Measurements from ENCODE around the gene FAM162B.
"Not testable (repeated sequence)": the region's sequence is repeated elsewhere in the genome, so short reads cannot be mapped to it uniquely, and the experiment has no call there.

Gene FAM162B

DNA sequence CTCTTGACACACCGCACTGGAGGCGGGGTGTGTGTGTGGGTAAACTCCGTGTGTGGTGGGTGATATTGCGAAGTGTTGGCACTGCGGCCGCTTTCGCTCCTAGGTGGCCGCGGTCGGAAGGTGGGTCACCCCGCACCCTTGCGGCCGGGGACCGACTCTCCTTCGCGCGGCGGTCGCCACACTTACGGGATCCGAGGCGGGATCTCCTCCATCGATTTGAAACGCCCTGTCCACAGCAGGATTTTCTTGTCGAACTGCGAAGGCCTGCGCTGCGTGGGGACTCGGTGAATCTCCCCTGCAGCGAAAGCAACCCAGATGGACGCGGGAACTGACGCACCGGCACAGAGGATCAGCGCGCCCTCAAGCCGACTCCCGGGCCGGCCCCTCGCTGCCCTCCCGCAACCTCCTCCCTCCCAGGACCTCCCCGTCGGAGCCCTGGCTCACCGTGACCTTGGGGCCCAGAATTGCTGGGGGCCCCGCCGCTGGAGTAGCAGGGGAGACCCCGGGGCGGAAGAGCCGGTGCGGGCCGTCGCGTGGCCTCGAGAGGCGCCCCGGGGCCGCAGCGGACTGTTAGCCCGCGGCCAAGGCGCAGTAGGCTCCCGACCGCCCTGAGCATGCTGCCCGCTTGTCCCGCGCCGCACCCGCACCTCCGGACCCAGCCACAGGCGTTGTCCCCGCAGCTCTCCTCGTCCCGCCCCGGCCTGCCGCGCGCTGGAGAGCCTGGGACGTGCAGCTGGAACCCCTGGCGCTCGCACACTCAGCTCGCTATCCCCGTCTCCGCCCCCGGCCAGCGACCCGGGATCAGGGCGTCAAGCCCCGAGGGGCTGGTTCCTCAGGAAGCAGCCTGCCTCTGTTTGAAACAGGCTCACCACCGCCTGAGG, at the start of gene FAM162B:
Gene FAM162B (minus strand): TSS at position 759 of the 881 bp plus-strand sequence. CDS start 143 bp downstream, at position 616.
- DNase-seq, result no peak

DNA sequence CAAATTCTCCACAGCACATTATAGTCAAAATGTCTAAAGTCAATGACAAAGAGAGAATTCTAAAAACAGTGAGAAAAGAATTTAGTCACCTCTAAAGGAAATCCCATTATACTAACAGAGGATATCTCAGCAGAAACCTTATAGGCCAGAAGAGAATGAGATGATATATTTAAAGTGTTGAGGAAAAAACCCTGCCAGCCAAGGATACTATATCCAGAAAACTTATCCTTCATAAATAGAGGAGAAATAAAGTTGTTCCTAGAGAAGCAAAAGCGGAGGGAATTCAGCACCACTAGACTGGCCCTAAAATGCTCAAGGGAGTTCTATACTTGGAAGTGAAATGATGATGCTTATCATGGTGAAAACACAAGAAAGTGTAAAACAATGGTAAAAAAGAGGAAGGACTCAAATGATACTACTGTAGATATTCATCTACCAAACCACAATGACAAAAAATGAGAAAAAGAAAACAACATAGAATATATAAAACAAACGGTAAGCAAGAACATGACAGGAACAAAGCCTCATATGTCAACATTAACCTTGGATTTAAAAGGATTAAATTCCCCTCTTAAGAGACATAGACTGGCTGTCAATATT, 46.6 kb upstream of the FAM162B start:
- DNase-seq, result no peak

DNA sequence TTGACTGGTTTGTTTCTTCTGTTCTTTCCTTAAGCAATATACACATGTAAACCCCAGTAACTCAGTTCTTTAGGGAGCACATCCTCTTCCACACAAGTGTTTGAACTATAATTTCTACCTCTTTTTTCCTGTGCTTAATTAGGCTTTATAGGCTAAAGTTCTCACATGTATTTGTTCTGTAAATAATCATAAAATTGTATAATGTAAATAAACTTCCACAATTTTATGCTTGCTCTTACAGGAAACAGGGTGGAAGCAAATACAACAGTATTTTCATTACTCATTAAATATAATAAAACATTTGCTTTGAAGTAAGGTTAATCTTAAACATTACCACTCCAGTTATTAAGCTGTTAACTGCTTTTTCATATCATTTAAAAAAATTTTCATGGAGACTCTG, 36.5 kb upstream of the FAM162B start:
- DNase-seq, result no peak

DNA sequence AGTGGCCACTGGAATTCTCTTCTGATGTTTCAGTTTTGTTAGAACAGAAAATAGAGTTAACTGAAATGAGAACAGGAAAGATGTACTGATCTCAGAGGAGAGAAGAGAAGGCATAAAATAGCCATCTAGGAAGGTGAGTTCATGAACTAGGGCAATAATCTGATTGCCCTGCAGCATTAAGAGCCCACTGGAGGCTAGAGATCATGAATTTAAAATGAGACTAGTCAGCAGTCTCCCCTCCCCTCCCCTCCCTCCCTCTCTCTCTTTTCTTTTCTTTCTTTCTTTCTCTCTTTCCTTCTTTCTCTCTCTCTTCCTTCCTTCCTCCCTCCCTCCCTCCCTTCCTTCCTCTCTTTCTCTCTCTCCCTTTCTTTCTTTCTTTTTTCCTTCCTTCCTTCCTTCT, 34.4 kb upstream of the FAM162B start:
- DNase-seq, result no peak

GRCh38 chr6:116797585-116797984, 32.1 kb upstream of the FAM162B start:
- no peak for DNase-seq

- DNase-seq, result no peak
Observed at GRCh38 chr6:116793224-116793623, 27.7 kb upstream of the FAM162B start.

- DNase-seq, result no peak
Observed at GRCh38 chr6:116783852-116784251, 18.3 kb upstream of the FAM162B start.

DNA sequence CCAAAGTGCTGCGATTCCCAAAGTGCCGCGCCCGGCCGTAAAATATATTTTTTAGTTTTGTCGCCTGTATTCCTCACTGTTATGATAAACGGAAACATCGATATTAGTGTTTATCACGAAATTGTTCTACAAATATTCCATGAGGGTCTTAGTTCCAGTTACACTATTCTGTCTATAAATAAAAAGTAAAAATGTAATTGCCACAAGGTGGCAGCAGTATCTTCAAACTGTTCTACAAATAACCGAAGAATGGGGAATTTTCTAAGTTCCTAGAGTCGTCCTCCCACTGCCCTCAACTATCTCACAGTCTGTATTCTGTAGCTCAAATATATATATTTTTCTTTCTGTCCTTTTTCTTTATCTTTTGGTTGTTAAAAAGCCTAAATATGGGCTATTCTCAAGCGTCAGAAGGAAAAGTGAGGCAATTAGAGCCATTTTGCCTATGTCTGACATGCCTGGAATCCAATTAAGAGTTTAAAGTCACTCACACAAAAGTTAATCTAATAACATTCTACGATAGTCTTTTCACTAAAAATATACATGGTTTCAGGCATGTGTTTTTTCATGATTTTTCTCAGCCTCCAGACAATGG, 14.2 kb upstream of the FAM162B start:
- DNase-seq, result no peak

DNA sequence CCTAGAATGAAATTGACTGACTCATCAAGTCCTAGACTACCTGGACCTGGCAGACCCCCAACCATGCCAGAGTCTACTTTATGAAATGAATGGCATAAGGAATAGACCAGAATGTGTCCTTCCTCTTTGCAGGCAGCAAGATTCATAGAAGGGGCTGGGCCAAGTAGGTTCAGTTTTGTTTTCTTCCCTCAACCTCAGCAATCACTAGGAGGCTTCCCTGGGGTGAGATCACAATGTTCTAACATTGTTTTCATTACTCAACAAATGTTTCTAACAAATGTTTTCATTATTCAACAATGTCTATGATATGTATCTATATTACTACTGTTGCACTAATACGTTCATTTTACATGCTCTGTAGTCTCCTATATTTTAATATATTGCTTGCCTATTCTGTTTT, 8.4 kb upstream of the FAM162B start:
- no peak for DNase-seq

GRCh38 chr6:116772450-116772849, 6.9 kb upstream of the FAM162B start:
- DNase-seq, result no peak

DNA sequence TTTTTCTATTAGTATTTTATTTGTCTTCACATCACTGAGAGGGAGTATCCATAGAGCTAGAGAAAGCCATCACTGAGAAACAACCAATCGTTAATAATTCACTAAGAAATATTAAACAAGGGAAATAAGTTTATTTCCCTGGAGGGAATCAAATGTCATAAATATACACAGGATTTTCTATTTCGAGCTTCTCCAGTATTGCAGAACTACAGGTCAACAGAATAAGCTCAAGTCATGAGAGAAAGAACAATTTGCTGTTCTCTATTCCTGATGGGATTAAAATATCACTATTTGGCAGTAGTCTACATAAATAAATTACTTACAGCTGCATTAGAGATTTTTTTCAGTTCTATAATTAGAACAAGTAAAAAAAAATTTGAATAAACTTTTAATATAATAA, 2.2 kb upstream of the FAM162B start:
- DNase-seq, result no peak

DNA sequence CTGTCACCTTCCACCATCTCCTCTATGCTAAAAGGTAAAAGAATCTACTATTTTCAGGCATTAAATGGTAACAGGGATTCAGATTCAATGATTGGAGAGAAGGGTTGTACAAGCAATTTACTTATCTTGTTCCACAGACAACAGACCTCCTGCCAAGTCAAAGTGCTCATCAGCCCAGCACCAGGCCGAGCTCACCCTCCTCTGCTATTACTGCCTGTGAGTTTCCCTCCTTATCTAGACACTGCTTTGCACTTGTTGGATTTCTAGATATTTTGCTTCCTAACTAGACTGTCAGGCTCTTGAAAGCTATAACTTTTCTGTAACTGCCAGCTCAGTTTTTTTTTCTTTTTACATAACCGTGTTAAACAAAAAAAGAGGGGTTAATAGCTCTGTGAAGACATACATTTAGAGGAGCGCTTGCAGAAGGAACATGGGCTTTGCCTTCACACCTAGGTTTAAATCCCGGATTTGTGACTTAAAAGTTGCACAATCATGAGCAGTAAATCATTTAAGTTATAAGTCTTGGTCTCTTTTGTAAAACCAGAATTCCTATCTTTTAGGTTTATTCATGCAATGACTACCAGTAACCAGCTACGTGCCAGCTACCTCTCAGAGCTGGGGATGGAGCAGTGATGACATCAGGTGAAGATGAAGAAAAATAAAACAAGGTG, 1.1 kb upstream of the FAM162B start:
- no peak for DNase-seq

- DNase-seq, result no peak
Observed at GRCh38 chr6:116764629-116764960, 924 bp downstream of the FAM162B start.

DNA sequence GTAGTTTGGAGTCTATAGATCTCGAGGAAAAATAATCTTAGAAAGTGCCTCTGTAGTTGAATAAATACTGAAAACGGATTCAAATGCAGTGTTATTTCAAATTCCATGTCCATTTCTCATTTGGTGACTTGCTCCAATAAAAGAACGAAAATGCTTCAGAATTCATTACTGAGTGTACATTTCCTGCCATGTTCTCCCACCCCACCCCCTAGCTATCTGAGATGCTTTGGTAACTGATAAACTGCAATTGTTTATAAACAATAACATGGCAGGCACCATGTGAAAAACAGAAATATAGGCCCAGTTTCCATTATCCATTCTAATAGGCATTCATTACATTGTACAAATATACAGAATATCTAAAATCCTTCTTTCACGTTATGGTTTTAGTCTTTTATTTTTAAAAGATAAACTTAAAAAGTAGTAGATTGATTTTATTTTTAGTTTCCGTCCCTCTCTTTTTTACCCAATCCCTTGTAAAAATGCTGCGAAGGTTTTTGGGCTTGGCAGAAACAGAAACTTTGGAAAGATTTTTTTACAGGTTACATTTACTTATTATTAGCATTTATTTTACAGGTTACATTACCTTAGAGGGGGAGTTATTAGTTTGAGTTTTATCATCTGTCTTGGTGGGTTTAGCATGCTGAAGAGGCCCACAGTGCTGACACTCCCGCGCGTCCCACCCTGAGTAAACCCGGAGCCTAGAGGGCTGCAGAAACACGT, 1.5 kb downstream of the FAM162B start:
- DNase-seq, result no peak

GRCh38 chr6:116763048-116763447, 2.5 kb downstream of the FAM162B start:
- DNase-seq, result no peak

DNA sequence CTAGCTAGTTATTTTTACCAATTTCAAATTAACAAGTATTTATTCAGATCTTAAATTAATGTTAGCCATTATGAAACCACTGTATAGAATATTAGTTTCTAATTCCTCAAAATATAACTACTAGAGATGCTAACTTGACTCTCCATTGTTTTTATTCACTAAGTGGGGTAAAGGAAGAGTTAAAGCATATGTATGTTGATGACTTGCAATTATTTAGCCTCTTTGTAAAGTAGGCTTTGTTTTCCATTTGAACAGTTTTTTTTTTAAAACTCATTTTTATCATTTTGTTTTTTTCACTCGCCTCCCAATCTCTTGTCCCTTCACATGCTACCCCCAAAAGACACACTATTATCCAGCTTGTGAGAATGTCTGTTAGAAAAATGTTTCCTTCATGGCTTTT, 3.3 kb downstream of the FAM162B start:
- no peak for DNase-seq

GRCh38 chr6:116761779-116762178, 3.7 kb downstream of the FAM162B start:
- no peak for DNase-seq

GRCh38 chr6:116745176-116745575, 20.3 kb downstream of the FAM162B start:
- DNase-seq, result no peak

GRCh38 chr6:116741571-116741970, 23.9 kb downstream of the FAM162B start:
- no peak for DNase-seq

- not testable (repeated sequence) for DNase-seq
Observed at GRCh38 chr6:116740486-116740885, 25.0 kb downstream of the FAM162B start.

- DNase-seq, result no peak
Observed at GRCh38 chr6:116737004-116737403, 28.5 kb downstream of the FAM162B start.

DNA sequence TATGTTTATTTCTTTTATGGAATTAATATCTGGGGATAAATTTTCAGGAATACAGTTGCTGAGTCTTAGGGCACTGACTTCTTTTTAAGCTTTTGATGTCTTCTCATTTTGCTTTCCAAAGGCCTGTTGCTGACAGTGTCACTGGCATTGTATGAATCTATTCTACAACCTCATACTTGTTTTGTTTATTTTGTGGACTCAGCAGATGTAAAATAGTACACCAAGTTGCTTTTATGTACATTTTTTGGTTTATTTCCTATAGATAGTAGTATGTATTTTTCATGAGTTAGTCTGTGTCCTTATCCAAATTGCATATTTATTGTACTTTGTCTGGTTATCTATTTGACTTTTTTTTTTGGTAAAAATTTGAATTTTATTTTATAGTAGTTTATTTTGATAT, 35.0 kb downstream of the FAM162B start:
- no peak for DNase-seq

GRCh38 chr6:116726947-116727346, 38.6 kb downstream of the FAM162B start:
- no peak for DNase-seq

Data from CD4-positive, alpha-beta T cell treated with Interleukin-6 for 4 hours (primary cell).